ENCODE results near the gene GOLGA6L9. TPM values are rescaled to one million over a fixed set of nuclear protein-coding genes. Genes with fewer than 3 reads are reported as not detected.
"Not testable (repeated sequence)": the region's sequence is repeated elsewhere in the genome, so short reads cannot be mapped to it uniquely, and the experiment has no call there.

Gene GOLGA6L9, protein sequence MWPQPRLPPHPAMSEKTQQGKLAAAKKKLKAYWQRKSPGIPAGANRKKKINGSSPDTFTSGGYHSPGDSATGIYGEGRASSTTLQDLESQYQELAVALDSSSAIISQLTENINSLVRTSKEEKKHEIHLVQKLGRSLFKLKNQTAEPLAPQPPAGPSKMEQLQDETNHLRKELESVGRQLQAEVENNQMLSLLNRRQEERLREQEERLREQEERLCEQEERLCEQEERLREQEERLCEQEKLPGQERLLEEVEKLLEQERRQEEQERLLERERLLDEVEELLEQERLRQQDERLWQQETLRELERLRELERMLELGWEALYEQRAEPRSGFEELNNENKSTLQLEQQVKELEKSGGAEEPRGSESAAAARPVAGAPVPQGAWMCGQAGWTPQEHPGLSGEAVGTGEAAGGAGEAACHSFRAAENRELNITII
- total RNA-seq: 1 to 10 TPM; 5.2 to 5.6 TPM

DNA sequence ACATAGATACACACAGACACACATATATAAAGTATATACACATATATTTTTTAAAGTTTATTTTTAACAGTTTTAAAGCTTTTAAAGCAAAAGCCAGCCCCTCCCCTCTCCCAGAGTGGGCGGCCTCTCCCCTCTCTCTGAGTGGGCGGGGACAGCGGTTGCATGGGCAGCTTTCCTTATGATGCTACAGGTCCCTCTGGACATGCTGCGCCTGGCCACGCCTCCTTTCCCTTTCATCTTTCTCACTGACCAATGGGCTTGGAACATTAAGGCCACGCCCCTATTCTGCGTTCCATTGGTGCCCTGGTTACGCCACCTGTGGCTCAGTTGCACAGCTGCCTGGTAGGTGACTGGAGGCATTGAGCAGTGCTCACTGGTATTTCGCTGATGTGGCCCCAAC, at the start of gene GOLGA6L9:
Gene GOLGA6L9, plus strand, starts transcription at position 124 of the 400 bp plus-strand sequence. Its CDS starts 264 bp downstream, at position 388.
- intact Hi-C loops (cut with DNase I); H3K27me3 ChIP-seq; H3K36me3 ChIP-seq (replicated peaks in 1 of 2; ENCODE audit: insufficient read depth in 1 of 2, low read depth in 2 of 2); ATAC-seq; DNase-seq; H3K4me3 ChIP-seq; H3K9me3 ChIP-seq; H3K27ac ChIP-seq; H3K4me1 ChIP-seq: not testable (repeated sequence)
- WGBS, 2 donors: 87 to 97% methylated on average over 5 to 7 of the region's 9 CpGs

GRCh38 chr15:82381330-82381955, 48.2 kb upstream of the GOLGA6L9 start:
- H3K9me3 ChIP-seq; DNase-seq; H3K36me3 ChIP-seq (replicated peaks in 1 of 2; ENCODE audit: insufficient read depth in 1 of 2, low read depth in 2 of 2); ATAC-seq; H3K27me3 ChIP-seq; H3K4me3 ChIP-seq; intact Hi-C loops (cut with DNase I); H3K4me1 ChIP-seq; H3K27ac ChIP-seq: not testable (repeated sequence)
- WGBS, 2 donors: 77 to 90% methylated on average over 10 to 11 of the region's 11 CpGs

GRCh38 chr15:82387209-82387608, 42.4 kb upstream of the GOLGA6L9 start:
- ATAC-seq; H3K9me3 ChIP-seq; H3K27me3 ChIP-seq; DNase-seq; H3K36me3 ChIP-seq (replicated peaks in 1 of 2; ENCODE audit: insufficient read depth in 1 of 2, low read depth in 2 of 2); H3K27ac ChIP-seq; H3K4me3 ChIP-seq; intact Hi-C loops (cut with DNase I): not testable (repeated sequence)
- peaks cover 13% of the 10 kb centered on the region for H3K4me1 ChIP-seq

DNA sequence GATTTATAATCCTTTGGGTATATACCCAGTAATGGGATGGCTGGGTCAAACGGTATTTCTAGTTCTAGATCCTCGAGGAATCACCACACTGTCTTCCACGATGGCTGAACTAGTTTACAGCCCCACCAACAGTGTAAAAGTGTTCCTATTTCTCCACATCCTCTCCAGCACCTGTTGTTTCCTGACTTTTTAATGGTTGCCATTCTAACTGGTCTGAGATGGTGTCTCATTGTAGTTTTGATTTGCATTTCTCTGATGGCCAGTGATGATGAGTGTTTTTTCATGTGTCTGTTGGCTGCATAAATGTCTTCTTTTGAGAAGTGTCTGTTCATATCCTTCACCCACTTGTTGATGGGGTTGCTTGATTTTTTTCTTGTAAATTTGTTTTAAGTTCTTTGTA, 39.5 kb upstream of the GOLGA6L9 start:
- H3K36me3 ChIP-seq (replicated peaks in 1 of 2; ENCODE audit: insufficient read depth in 1 of 2, low read depth in 2 of 2); ATAC-seq; H3K27me3 ChIP-seq; intact Hi-C loops (cut with DNase I); H3K9me3 ChIP-seq; H3K27ac ChIP-seq; H3K4me3 ChIP-seq; DNase-seq: not testable (repeated sequence)
- 90 to 96% methylated on average over 3 of the region's 3 CpGs for WGBS, 2 donors
- peaks cover 14% of the 10 kb centered on the region for H3K4me1 ChIP-seq

GRCh38 chr15:82392077-82392476, 37.5 kb upstream of the GOLGA6L9 start:
- H3K9me3 ChIP-seq; intact Hi-C loops (cut with DNase I); H3K4me3 ChIP-seq; DNase-seq; H3K27me3 ChIP-seq; H3K36me3 ChIP-seq (replicated peaks in 1 of 2; ENCODE audit: insufficient read depth in 1 of 2, low read depth in 2 of 2); ATAC-seq; H3K27ac ChIP-seq: not testable (repeated sequence)
- WGBS, 2 donors: 96 to 100% methylated on average over 1 of the region's 1 CpG
- H3K4me1 ChIP-seq: peaks cover 14% of the 10 kb centered on the region

DNA sequence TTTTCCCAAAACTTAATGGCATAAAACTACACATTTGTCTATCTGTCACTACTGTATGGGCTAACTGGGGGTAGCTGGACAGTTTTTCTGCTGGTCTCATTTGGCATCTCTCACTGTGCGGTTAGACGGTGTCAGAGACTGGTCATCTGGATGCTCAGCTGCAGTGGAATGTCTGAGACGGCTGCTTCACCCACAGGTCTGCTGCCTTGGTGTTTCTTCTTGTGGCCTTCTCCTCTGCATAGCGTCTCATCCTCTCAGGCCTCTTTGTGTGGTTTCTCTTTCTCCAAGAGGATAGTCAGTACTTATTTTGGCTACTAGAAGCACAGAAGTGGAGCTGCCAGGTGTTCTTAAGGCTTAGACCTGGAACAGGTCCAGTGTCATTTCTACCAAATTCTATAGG, 35.9 kb upstream of the GOLGA6L9 start:
- no peak overlapping the region for H3K4me3 ChIP-seq
- H3K4me1 ChIP-seq: peaks cover 14% of the 10 kb centered on the region
- H3K27me3 ChIP-seq: no peaks in the 10 kb centered on the region
- no peak overlapping the region for H3K27ac ChIP-seq
- no peaks in the 10 kb centered on the region for H3K36me3 ChIP-seq (replicated peaks in 1 of 2; ENCODE audit: insufficient read depth in 1 of 2, low read depth in 2 of 2)
- H3K9me3 ChIP-seq: no peaks in the 10 kb centered on the region
- no peak for DNase-seq
- TF ChIP-seq CTCF (IDR thresholded peaks at IDR 0.05): no peak
- no peak for TF ChIP-seq POLR2A (IDR thresholded peaks at IDR 0.05)
- intact Hi-C loops (cut with DNase I): no loop called here
- no peak for ATAC-seq
- 89 to 96% methylated on average over 4 of the region's 4 CpGs for WGBS, 2 donors

GRCh38 chr15:82395788-82396187, 33.8 kb upstream of the GOLGA6L9 start:
- ATAC-seq: not testable (repeated sequence)

More at GRCh38 chr15:82395788-82396187, 33.8 kb upstream of the GOLGA6L9 start:
- intact Hi-C loops (cut with DNase I); H3K4me3 ChIP-seq; DNase-seq; H3K27me3 ChIP-seq; H3K4me1 ChIP-seq; H3K36me3 ChIP-seq (replicated peaks in 1 of 2; ENCODE audit: insufficient read depth in 1 of 2, low read depth in 2 of 2); H3K27ac ChIP-seq; H3K9me3 ChIP-seq: not testable (repeated sequence)
- WGBS, 2 donors: 88 to 89% methylated on average over 1 of the region's 4 CpGs
